Hepatocyte (in vitro differentiated cells): ENCODE data around the gene TDRD6.

Experiments used
- EZH2 ChIP-seq: fragments of 200-600 bp; sonication (generic); IDR thresholded peaks from 2 replicates; pipeline ENCODE4 v1.6.1; 2016; ENCODE audit warnings: antibody characterized with exemption, mild to moderate bottlenecking, borderline replicate concordance
- TF ChIP-seq, protein P1 (sequence below): fragments of 200-600 bp; sonication (generic); IDR thresholded peaks from 2 replicates; pipeline ENCODE4 v1.5.1; 2016; ENCODE audit warnings: antibody characterized with exemption, mild to moderate bottlenecking; ENCODE audit not compliant: poor library complexity

DNA sequence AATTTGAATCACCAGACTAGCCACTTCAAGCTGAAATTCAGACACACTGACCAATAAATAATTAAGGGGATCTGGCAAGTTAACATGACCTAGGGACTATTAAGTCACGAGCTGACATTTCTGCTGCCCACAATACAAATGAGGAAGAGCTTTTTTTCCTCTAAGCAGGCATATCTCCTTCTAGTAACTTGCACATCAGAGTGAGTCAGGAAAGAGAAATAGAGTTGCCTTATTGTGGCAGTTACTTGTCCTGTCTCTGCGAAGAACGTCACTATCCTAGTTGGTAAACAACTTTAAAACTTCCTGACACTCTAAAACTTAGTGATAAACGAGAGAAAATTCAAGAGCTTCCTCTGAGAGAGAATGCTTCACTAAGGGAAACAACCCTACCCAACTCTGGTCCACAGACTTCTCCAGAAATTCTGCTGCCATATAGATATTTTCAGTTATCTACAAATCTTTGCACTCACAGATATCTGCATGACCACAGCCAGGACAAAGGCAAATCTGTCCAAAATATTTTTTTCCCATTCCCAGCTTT lies 43.3 kb downstream of the TDRD6 start:
- TF ChIP-seq, protein P1, sequence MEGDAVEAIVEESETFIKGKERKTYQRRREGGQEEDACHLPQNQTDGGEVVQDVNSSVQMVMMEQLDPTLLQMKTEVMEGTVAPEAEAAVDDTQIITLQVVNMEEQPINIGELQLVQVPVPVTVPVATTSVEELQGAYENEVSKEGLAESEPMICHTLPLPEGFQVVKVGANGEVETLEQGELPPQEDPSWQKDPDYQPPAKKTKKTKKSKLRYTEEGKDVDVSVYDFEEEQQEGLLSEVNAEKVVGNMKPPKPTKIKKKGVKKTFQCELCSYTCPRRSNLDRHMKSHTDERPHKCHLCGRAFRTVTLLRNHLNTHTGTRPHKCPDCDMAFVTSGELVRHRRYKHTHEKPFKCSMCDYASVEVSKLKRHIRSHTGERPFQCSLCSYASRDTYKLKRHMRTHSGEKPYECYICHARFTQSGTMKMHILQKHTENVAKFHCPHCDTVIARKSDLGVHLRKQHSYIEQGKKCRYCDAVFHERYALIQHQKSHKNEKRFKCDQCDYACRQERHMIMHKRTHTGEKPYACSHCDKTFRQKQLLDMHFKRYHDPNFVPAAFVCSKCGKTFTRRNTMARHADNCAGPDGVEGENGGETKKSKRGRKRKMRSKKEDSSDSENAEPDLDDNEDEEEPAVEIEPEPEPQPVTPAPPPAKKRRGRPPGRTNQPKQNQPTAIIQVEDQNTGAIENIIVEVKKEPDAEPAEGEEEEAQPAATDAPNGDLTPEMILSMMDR: no peak
- TF ChIP-seq EZH2: no peak
